ENCODE measurements around the gene ZFR. TPM values are rescaled to one million over a fixed set of nuclear protein-coding genes. Genes with fewer than 3 reads are reported as not detected.

Gene ZFR
- polyA plus RNA-seq, 1 of the 3 experiments (the other 2 are of a cell fraction) = 24.6 TPM

- no peaks in the 10 kb centered on the region for H3K27me3 ChIP-seq (ENCODE audit: insufficient read depth)
- 39% methylated on average over 9 of the region's 10 CpGs for WGBS (ENCODE audit: low lambda C conversion rate)
- no peaks in the 10 kb centered on the region for H3K9me3 ChIP-seq
- peak; percentile 72 for DNase-seq
- no peak overlapping the region for H3K9ac ChIP-seq
- no peak overlapping the region for H3K27ac ChIP-seq (ENCODE audit: low read depth in 2 of 2, low read length in 1 of 2)
- no peaks in the 10 kb centered on the region for H3F3A ChIP-seq (replicated peaks; ENCODE audit: insufficient read depth)
- H3K79me2 ChIP-seq (ENCODE audit: insufficient read depth) = no peaks in the 10 kb centered on the region
- no peaks in the 10 kb centered on the region for H4K20me1 ChIP-seq (ENCODE audit: insufficient read depth)
- H3K4me3 ChIP-seq (ENCODE audit: low read depth in 2 of 2, low read length in 1 of 2) = no peak overlapping the region
- ChIA-PET POLR2A (no interaction called here), CTCF (interaction anchor here (0.5 to 5.6 kb wide), 26 partner anchors 11 to 284 kb away, joined by 3 to 71 read pairs (median 4); no protein-coding TSS in a partner anchor)
- TF ChIP-seq CTCF (IDR thresholded peaks at IDR 0.05) (peak; percentile 57), SMC3 (IDR thresholded peaks at IDR 0.05; ENCODE audit: low read depth, low read length) (peak; percentile 69), RAD21 (IDR thresholded peaks at IDR 0.05; ENCODE audit: low read length) (peak; percentile 79), GABPA (IDR thresholded peaks at IDR 0.05; ENCODE audit: low read depth) (no peak)
- H2AFZ ChIP-seq (ENCODE audit: low read depth) = no peak overlapping the region
- no peaks in the 10 kb centered on the region for H3K4me1 ChIP-seq (ENCODE audit: control insufficient read depth in 1 of 2, insufficient read depth in 2 of 2, low read depth in 1 of 2, low read length in 1 of 2)
- no peak overlapping the region for H3K4me2 ChIP-seq
- no peaks in the 10 kb centered on the region for H3K9me2 ChIP-seq
- no peaks in the 10 kb centered on the region for H3K36me3 ChIP-seq (replicated peaks in 1 of 2; ENCODE audit: control insufficient read depth in 1 of 2, insufficient read depth in 2 of 2, low read length in 1 of 2)
Observed at GRCh38 chr5:32329395-32329834, 115.1 kb downstream of the ZFR start.

GRCh38 chr5:32326216-32326772, 118.2 kb downstream of the ZFR start:
- no peak for TF ChIP-seq PBX3 (IDR thresholded peaks at IDR 0.05)
- TF ChIP-seq USF2 (IDR thresholded peaks at IDR 0.05; ENCODE audit: borderline replicate concordance, low read depth, low read length) = no peak
- TF ChIP-seq ZBTB33 (IDR thresholded peaks at IDR 0.05; ENCODE audit: borderline replicate concordance, low read depth) = no peak
- no peak for TF ChIP-seq GATA2 (CRISPR knock-in tag; IDR thresholded peaks at IDR 0.05)
- no peak for TF ChIP-seq YY1 (IDR thresholded peaks at IDR 0.05; ENCODE audit: low read depth)
- no peak for TF ChIP-seq EZH2phosphoT487 (IDR thresholded peaks at IDR 0.05; ENCODE audit: borderline replicate concordance, low read depth)
- TF ChIP-seq POLR2AphosphoS5 (IDR thresholded peaks at IDR 0.05; ENCODE audit: low read depth, low read length) = no peak
- no peak for TF ChIP-seq FOXJ3 (CRISPR knock-in tag; IDR thresholded peaks at IDR 0.05)
- no peak for TF ChIP-seq RXRA (IDR thresholded peaks at IDR 0.05; ENCODE audit: borderline replicate concordance, low read depth)
- TF ChIP-seq TAF1 (IDR thresholded peaks at IDR 0.05; ENCODE audit: borderline replicate concordance, low read depth, low read length) = no peak
- TF ChIP-seq MAX (IDR thresholded peaks at IDR 0.05; ENCODE audit: low read depth) = no peak
- Histone ChIP-seq H3K9me3 (no peaks in the 10 kb centered on the region), H4K20me1 (ENCODE audit: insufficient read depth) (no peaks in the 10 kb centered on the region), H3K4me3 (ENCODE audit: low read depth in 2 of 2, low read length in 1 of 2) (no peak overlapping the region), H3K27ac (ENCODE audit: low read depth in 2 of 2, low read length in 1 of 2) (no peak overlapping the region), H3K36me3 (replicated peaks in 1 of 2; ENCODE audit: control insufficient read depth in 1 of 2, insufficient read depth in 2 of 2, low read length in 1 of 2) (no peaks in the 10 kb centered on the region), H3K9ac (no peak overlapping the region), H3K27me3 (ENCODE audit: insufficient read depth) (no peaks in the 10 kb centered on the region), H3K4me2 (no peak overlapping the region), H3K9me2 (no peaks in the 10 kb centered on the region), H3K4me1 (ENCODE audit: control insufficient read depth in 1 of 2, insufficient read depth in 2 of 2, low read depth in 1 of 2, low read length in 1 of 2) (no peaks in the 10 kb centered on the region), H3F3A (replicated peaks; ENCODE audit: insufficient read depth) (no peaks in the 10 kb centered on the region), H2AFZ (ENCODE audit: low read depth) (no peak overlapping the region), H3K79me2 (ENCODE audit: insufficient read depth) (no peaks in the 10 kb centered on the region)
- no peak for DNase-seq
- POLR2A ChIA-PET = no interaction called here
- CTCF ChIA-PET = no interaction called here
- 77% methylated on average over 3 of the region's 3 CpGs for WGBS (ENCODE audit: low lambda C conversion rate)
